Neural progenitor cell (in vitro differentiated cells): ENCODE measurements around the gene ANKRD33. TPM values are rescaled to one million over a fixed set of nuclear protein-coding genes. Genes with fewer than 3 reads are reported as not detected.

Experiments
- DNase-seq: peaks from one replicate; pipeline ENCODE4 v3.0.0-alpha.2; 2016; ENCODE audit warnings: low spot score
- H2AFZ ChIP-seq: fragments of 200-600 bp; sonication (generic); replicated peaks from 2 replicates; pipeline ENCODE4 v1.6.1; 2016; ENCODE audit warnings: antibody characterized with exemption
- H3F3A ChIP-seq: fragments of 200-600 bp; sonication (generic); 2 replicates; pipeline ENCODE4 v1.6.1; 2016; ENCODE audit warnings: antibody characterized with exemption, low read depth
- H3K27ac ChIP-seq: fragments of 200-600 bp; sonication (generic); 2 replicates; pipeline ENCODE4 v1.5.1; 2016; ENCODE audit warnings: mild to moderate bottlenecking
- H3K27me3 ChIP-seq: fragments of 200-600 bp; sonication (generic); 2 replicates; pipeline ENCODE4 v1.6.1; 2016; ENCODE audit warnings: mild to moderate bottlenecking, moderate library complexity
- H3K36me3 ChIP-seq: fragments of 200-600 bp; sonication (generic); 2 replicates; pipeline ENCODE4 v1.5.1; 2016
- H3K4me1 ChIP-seq: fragments of 200-600 bp; sonication (generic); 2 replicates; pipeline ENCODE4 v1.6.1; 2016; ENCODE audit warnings: mixed run types
- H3K4me2 ChIP-seq: fragments of 200-600 bp; sonication (generic); 2 replicates; pipeline ENCODE4 v1.6.1; 2016
- H3K4me3 ChIP-seq: fragments of 200-600 bp; sonication (generic); 2 replicates; pipeline ENCODE4 v1.5.1; 2016
- H3K79me2 ChIP-seq: fragments of 200-600 bp; sonication (generic); 2 replicates; pipeline ENCODE4 v1.6.1; 2016; ENCODE audit warnings: low read depth
- H3K9ac ChIP-seq: fragments of 200-600 bp; sonication (generic); 2 replicates; pipeline ENCODE4 v1.6.1; 2016
- H3K9me3 ChIP-seq: fragments of 200-600 bp; sonication (generic); 2 replicates; pipeline ENCODE4 v1.5.1; 2016; ENCODE audit warnings: low read depth
- H4K20me1 ChIP-seq: fragments of 200-600 bp; sonication (generic); 2 replicates; pipeline ENCODE4 v1.6.1; 2016; ENCODE audit warnings: low read depth
- H3K27ac Mint-ChIP-seq: 3 replicates; pipeline ENCODE4 v1.8.0; 2021; ENCODE audit warnings: mixed read lengths
- H3K27me3 Mint-ChIP-seq: 2 replicates; pipeline ENCODE4 v1.8.0; 2022; ENCODE audit warnings: low read depth, mild to moderate bottlenecking, inconsistent platforms, moderate library complexity, mixed read lengths; ENCODE audit not compliant: insufficient read depth
- H3K36me3 Mint-ChIP-seq: 3 replicates; pipeline ENCODE4 v1.8.0; 2021; ENCODE audit warnings: mixed read lengths
- H3K4me1 Mint-ChIP-seq: 3 replicates; pipeline ENCODE4 v1.8.0; 2021; ENCODE audit warnings: mixed read lengths
- H3K4me3 Mint-ChIP-seq: 3 replicates; pipeline ENCODE4 v1.8.0; 2021; ENCODE audit warnings: mild to moderate bottlenecking, moderate library complexity, mixed read lengths
- H3K9me3 Mint-ChIP-seq: 3 replicates; pipeline ENCODE4 v1.8.0; 2020; ENCODE audit warnings: mixed read lengths
- CTCF ChIP-seq: fragments of 200-600 bp; sonication (generic); IDR thresholded peaks from 2 replicates; pipeline ENCODE4 v1.5.1; 2017; ENCODE audit warnings: antibody characterized with exemption, mild to moderate bottlenecking
- EZH2 ChIP-seq: fragments of 200-600 bp; sonication (generic); IDR thresholded peaks from 2 replicates; pipeline ENCODE4 v1.6.1; 2017; ENCODE audit warnings: antibody characterized with exemption, mild to moderate bottlenecking, moderate library complexity
- EZH2phosphoT487 ChIP-seq: fragments of 200-600 bp; sonication (generic); IDR thresholded peaks from 2 replicates; pipeline ENCODE4 v1.6.1; 2017; ENCODE audit warnings: antibody characterized with exemption
- total RNA-seq: library from RNA; depleted of rRNA; stranded (reverse); fragments of >200 nt; gene quantifications from 2 replicates; pipeline ENCODE4 v1.2.3, GENCODE V29; 2015; ENCODE audit warnings: low replicate concordance

The ANKRD33 gene
- total RNA-seq, 1 donor from 2014 or later, result 0.39 TPM

- no peak overlapping the region for H3K4me3 Mint-ChIP-seq
- Histone ChIP-seq H3K4me2 (peak overlapping the region; percentile 56), H3K4me3 (no peak overlapping the region)
Measured at GRCh38 chr12:51923506-51924365, 35.8 kb downstream of the ANKRD33 start.

GRCh38 chr12:51924551-51925319 lies 36.8 kb downstream of the ANKRD33 start:
- H3K9me3 ChIP-seq, result no peaks in the 10 kb centered on the region
- H3K4me1 ChIP-seq, result peaks cover 14% of the 10 kb centered on the region

More at GRCh38 chr12:51923506-51924365, 35.8 kb downstream of the ANKRD33 start:
- H4K20me1 ChIP-seq, result no peaks in the 10 kb centered on the region
- H3K36me3 Mint-ChIP-seq, result no peaks in the 10 kb centered on the region
- H3F3A ChIP-seq, result peaks cover 11% of the 10 kb centered on the region
- DNase-seq, result peak; percentile 72
- H3K36me3 ChIP-seq, result no peaks in the 10 kb centered on the region
- no peaks in the 10 kb centered on the region for H3K9me3 ChIP-seq
- TF ChIP-seq EZH2, result no peak
- TF ChIP-seq CTCF, result peak; percentile 89
- H2AFZ ChIP-seq, result peak overlapping the region; percentile 61
- peaks cover 20% of the 10 kb centered on the region for H3K27me3 ChIP-seq
- H3K79me2 ChIP-seq, result no peaks in the 10 kb centered on the region
- H3K9me3 Mint-ChIP-seq, result no peaks in the 10 kb centered on the region
- H3K4me1 Mint-ChIP-seq, result peaks cover 10% of the 10 kb centered on the region
- H3K4me1 ChIP-seq, result peaks cover 14% of the 10 kb centered on the region
- peaks cover 7% of the 10 kb centered on the region for H3K27me3 Mint-ChIP-seq
- no peak overlapping the region for H3K27ac Mint-ChIP-seq
- no peak overlapping the region for H3K27ac ChIP-seq
- no peak overlapping the region for H3K9ac ChIP-seq

GRCh38 chr12:51925346-51926063 lies 37.6 kb downstream of the ANKRD33 start:
- Mint-ChIP-seq H3K27ac (no peak overlapping the region), H3K27me3 (peaks cover 7% of the 10 kb centered on the region), H3K9me3 (no peaks in the 10 kb centered on the region), H3K4me1 (peaks cover 9% of the 10 kb centered on the region), H3K4me3 (no peak overlapping the region), H3K36me3 (no peaks in the 10 kb centered on the region)
- H3K36me3 ChIP-seq, result no peaks in the 10 kb centered on the region
- H3K4me1 ChIP-seq, result peaks cover 13% of the 10 kb centered on the region
- H3K27ac ChIP-seq, result no peak overlapping the region
- H2AFZ ChIP-seq, result no peak overlapping the region
- H3K4me2 ChIP-seq, result no peak overlapping the region
- H3K27me3 ChIP-seq, result peaks cover 20% of the 10 kb centered on the region
- H3K4me3 ChIP-seq, result no peak overlapping the region
- TF ChIP-seq CTCF (no peak), EZH2phosphoT487 (no peak), EZH2 (no peak)
- DNase-seq, result no peak
- H4K20me1 ChIP-seq, result no peaks in the 10 kb centered on the region
- H3F3A ChIP-seq, result peaks cover 7% of the 10 kb centered on the region
- no peaks in the 10 kb centered on the region for H3K9me3 ChIP-seq
- H3K9ac ChIP-seq, result no peak overlapping the region
- H3K79me2 ChIP-seq, result no peaks in the 10 kb centered on the region

More at GRCh38 chr12:51924551-51925319, 36.8 kb downstream of the ANKRD33 start:
- Mint-ChIP-seq H3K4me3 (peak overlapping the region; percentile 22), H3K4me1 (peaks cover 10% of the 10 kb centered on the region), H3K9me3 (no peaks in the 10 kb centered on the region), H3K27ac (peak overlapping the region; percentile 29), H3K27me3 (peaks cover 7% of the 10 kb centered on the region), H3K36me3 (no peaks in the 10 kb centered on the region)
- Histone ChIP-seq H3K4me3 (no peak overlapping the region), H3K36me3 (no peaks in the 10 kb centered on the region), H4K20me1 (no peaks in the 10 kb centered on the region), H3K27me3 (peaks cover 20% of the 10 kb centered on the region), H2AFZ (no peak overlapping the region), H3K9ac (no peak overlapping the region), H3F3A (peaks cover 11% of the 10 kb centered on the region), H3K79me2 (no peaks in the 10 kb centered on the region), H3K27ac (no peak overlapping the region), H3K4me2 (no peak overlapping the region)
- no peak for DNase-seq
- TF ChIP-seq EZH2phosphoT487 (no peak), CTCF (no peak), EZH2 (no peak)
